Gastroesophageal sphincter (tissue), 4 donors: Measurements from ENCODE around the gene PARN. TPM values are rescaled to one million over a fixed set of nuclear protein-coding genes. Genes with fewer than 3 reads are reported as not detected.
"Not testable (repeated sequence)": the region's sequence is repeated elsewhere in the genome, so short reads cannot be mapped to it uniquely, and the experiment has no call there.

Experiments
- ATAC-seq: fragments of 150-250 bp; one replicate; pipeline ENCODE4 v1.9.1; 2016; ENCODE audit warnings: mild to moderate bottlenecking, moderate library complexity
- H3K27ac ChIP-seq, 4 donors: fragments of 200-600 bp; sonication (generic) in 3 of 4; 1 replicate in 3 of 4; 2 replicates in 1 of 4; pipeline ENCODE4 v1.5.1; 2016 to 2019
- H3K27me3 ChIP-seq: fragments of 200-600 bp; sonication (generic); one replicate; pipeline ENCODE4 v1.5.1; 2019
- H3K36me3 ChIP-seq, 2 donors: fragments of 200-600 bp; sonication (generic); one replicate each; pipeline ENCODE4 v1.5.1; 2019; ENCODE audit warnings: control low read depth in 1 of 2
- H3K4me1 ChIP-seq, 3 donors: fragments of 200-600 bp; sonication (generic); 1 replicate in 2 of 3; 2 replicates in 1 of 3; pipeline ENCODE4 v1.5.1; 2016 to 2019; ENCODE audit warnings: control low read depth in 2 of 3
- H3K4me3 ChIP-seq, 2 donors: fragments of 200-600 bp; sonication (generic); one replicate each; pipeline ENCODE4 v1.5.1; 2019; ENCODE audit warnings: mild to moderate bottlenecking in 1 of 2, moderate library complexity in 1 of 2
- H3K9me3 ChIP-seq, 3 donors: fragments of 200-600 bp; sonication (generic); one replicate each; pipeline ENCODE4 v1.5.1; 2017 to 2019; ENCODE audit warnings: control low read depth in 2 of 3
- CTCF ChIP-seq, 4 experiments: fragments of 200-600 bp in 2 of 4; fragments of 450-650 bp in 2 of 4; sonication (generic) in 1 of 4; IDR thresholded peaks; one replicate each; pipeline ENCODE4 v1.5.1; 2017 to 2019; ENCODE audit warnings: antibody characterized with exemption in 4 of 4, mild to moderate bottlenecking in 2 of 4, moderate library complexity in 2 of 4
- EP300 ChIP-seq: sonication (generic); formaldehyde crosslinking; IDR thresholded peaks from one replicate; pipeline ENCODE4 v1.6.1; 2017; ENCODE audit warnings: antibody characterized with exemption, mild to moderate bottlenecking
- POLR2A ChIP-seq, 2 donors: fragments of 450-650 bp; IDR thresholded peaks; one replicate each; pipeline ENCODE4 v1.6.1; 2017; ENCODE audit warnings: antibody characterized with exemption in 2 of 2, mild to moderate bottlenecking in 2 of 2, moderate library complexity in 1 of 2
- POLR2AphosphoS5 ChIP-seq: sonication (generic); formaldehyde crosslinking; IDR thresholded peaks from one replicate; pipeline ENCODE4 v1.6.1; 2017; ENCODE audit warnings: antibody characterized with exemption
- WGBS, 2 donors: methylation state at CpG; one replicate each; pipeline ENCODE4 v1.1.5; 2018; ENCODE audit warnings: low coverage in 1 of 2; 5-methylcytosine and 5-hydroxymethylcytosine counted together
- total RNA-seq, 4 donors: library from RNA; depleted of rRNA; stranded (reverse); fragments of >200 nt; gene quantifications; one replicate each; pipeline ENCODE4 v1.1.0, GENCODE V29; 2016

Gene PARN
- total RNA-seq, 4 donors from 2014 or later, result 34.9 to 49.7 (median 40.0) TPM

DNA sequence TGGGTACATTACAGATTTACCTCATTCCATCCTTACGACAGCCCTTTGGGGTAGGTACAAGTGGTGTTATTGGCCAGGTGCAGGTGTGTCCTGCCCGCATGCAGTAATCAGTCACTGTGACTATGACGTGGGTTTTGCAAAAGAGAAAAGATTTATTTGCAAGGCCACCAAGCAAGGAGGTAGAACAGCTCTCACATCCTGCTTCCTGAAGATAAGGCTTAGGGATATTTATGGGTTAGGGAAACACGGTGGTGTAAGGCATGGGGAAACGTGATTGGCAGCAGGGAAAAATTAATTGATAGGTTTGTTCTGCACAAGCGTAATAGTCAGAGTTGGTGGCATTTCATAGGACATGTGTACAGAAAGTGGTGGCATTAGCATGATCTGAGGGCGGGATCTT, 214.8 kb downstream of the PARN start:
- 69 to 79% methylated on average over 5 of the region's 7 CpGs for WGBS, 2 donors
- Histone ChIP-seq H3K36me3 (no peaks in the 10 kb centered on the region), H3K4me1 (peaks cover 0 to 10% (median 0%) of the 10 kb centered on the region in 3 donors), H3K9me3 (no peaks in the 10 kb centered on the region), H3K27me3 (no peaks in the 10 kb centered on the region), H3K4me3 (no peak overlapping the region), H3K27ac (no peak overlapping the region)
- TF ChIP-seq POLR2A (IDR thresholded peaks at IDR 0.05) (no peak), CTCF (IDR thresholded peaks at IDR 0.05) (no peak), POLR2AphosphoS5 (no peak)
- no peak for ATAC-seq

DNA sequence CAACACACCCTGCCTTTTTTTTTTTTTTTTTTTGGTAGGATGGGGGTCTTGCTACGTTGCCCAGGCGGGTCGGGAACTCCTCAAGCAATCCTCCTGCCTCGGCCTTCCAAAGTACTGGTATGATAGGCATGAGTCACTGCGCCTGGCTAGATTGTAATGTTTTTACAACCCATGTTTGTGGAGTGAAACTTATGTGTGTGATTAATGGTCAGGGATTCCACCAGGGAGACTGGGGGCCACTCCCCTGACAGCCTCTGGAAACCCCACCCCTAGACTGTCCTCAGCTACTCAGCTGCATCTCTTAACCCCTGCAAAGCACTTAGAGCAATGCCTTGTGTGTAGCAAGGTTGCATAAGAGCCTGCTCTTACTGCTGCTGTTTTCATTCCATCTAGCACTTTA, 220.5 kb downstream of the PARN start:
- Histone ChIP-seq H3K4me3 (no peak overlapping the region), H3K4me1 (no peaks in the 10 kb centered on the region), H3K27ac (no peak overlapping the region), H3K36me3 (no peaks in the 10 kb centered on the region), H3K27me3 (no peaks in the 10 kb centered on the region), H3K9me3 (no peaks in the 10 kb centered on the region)
- peak; percentile 92 for ATAC-seq
- whole genome bisulfite sequencing, 2 donors, result 14 to 29% methylated on average over 4 to 5 of the region's 5 CpGs
- TF ChIP-seq POLR2A (IDR thresholded peaks at IDR 0.05) (no peak), POLR2AphosphoS5 (no peak), CTCF (IDR thresholded peaks at IDR 0.05) (no peak), EP300 (no peak)

GRCh38 chr16:14407786-14408399, 222.2 kb downstream of the PARN start:
- WGBS, 2 donors, result 92 to 100% methylated on average over 1 to 2 of the region's 2 CpGs
- no peak overlapping the region for H3K27ac ChIP-seq
- TF ChIP-seq EP300 (no peak), POLR2AphosphoS5 (no peak), POLR2A (IDR thresholded peaks at IDR 0.05) (no peak), CTCF (IDR thresholded peaks at IDR 0.05) (no peak)
- H3K27me3 ChIP-seq, result no peaks in the 10 kb centered on the region
- no peaks in the 10 kb centered on the region for H3K36me3 ChIP-seq
- H3K4me3 ChIP-seq, result no peak overlapping the region
- no peaks in the 10 kb centered on the region for H3K4me1 ChIP-seq
- ATAC-seq, result no peak
- no peaks in the 10 kb centered on the region for H3K9me3 ChIP-seq

GRCh38 chr16:14405611-14406537, 224.2 kb downstream of the PARN start:
- Histone ChIP-seq H3K27ac (peak overlapping the region in 2 of 4 donors; percentile 22 to 46), H3K36me3 (no peaks in the 10 kb centered on the region), H3K9me3 (no peaks in the 10 kb centered on the region), H3K27me3 (no peaks in the 10 kb centered on the region), H3K4me3 (no peak overlapping the region), H3K4me1 (no peaks in the 10 kb centered on the region)
- peak; percentile 66 for ATAC-seq
- 50 to 84% methylated on average over 4 to 5 of the region's 43 CpGs for WGBS, 2 donors
- TF ChIP-seq CTCF (IDR thresholded peaks at IDR 0.05), result no peak
- TF ChIP-seq POLR2A (IDR thresholded peaks at IDR 0.05), result no peak
- TF ChIP-seq EP300, result no peak
- TF ChIP-seq POLR2AphosphoS5, result no peak

DNA sequence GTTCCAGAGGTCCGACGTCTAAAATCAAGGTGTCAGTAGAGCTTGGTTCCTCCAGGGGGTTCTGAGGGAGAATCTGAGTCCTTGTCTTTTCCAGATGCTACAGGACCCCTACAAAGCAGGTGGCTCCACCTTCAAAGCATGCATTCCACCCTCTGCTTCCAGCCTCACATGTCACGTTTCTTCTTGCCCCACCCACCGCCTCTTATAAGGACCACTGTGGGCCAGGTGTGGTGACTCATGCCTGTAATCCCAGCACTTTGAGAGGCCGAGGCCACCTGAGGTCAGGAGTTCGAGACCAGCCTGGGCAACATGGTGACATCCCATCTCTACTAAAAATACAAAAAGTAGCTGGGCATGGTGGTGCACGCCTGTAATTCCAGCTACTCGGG, 227.1 kb downstream of the PARN start:
- 81% methylated on average over 4 of the region's 8 CpGs; no CpG with 5 or more reads in 1 of the 2 donors for WGBS, 2 donors
- not testable (repeated sequence) for ATAC-seq, H3K9me3 ChIP-seq, H3K4me3 ChIP-seq, H3K27ac ChIP-seq, H3K27me3 ChIP-seq, H3K36me3 ChIP-seq
- peaks cover 0 to 18% (median 13%) of the 10 kb centered on the region in 3 donors for H3K4me1 ChIP-seq

DNA sequence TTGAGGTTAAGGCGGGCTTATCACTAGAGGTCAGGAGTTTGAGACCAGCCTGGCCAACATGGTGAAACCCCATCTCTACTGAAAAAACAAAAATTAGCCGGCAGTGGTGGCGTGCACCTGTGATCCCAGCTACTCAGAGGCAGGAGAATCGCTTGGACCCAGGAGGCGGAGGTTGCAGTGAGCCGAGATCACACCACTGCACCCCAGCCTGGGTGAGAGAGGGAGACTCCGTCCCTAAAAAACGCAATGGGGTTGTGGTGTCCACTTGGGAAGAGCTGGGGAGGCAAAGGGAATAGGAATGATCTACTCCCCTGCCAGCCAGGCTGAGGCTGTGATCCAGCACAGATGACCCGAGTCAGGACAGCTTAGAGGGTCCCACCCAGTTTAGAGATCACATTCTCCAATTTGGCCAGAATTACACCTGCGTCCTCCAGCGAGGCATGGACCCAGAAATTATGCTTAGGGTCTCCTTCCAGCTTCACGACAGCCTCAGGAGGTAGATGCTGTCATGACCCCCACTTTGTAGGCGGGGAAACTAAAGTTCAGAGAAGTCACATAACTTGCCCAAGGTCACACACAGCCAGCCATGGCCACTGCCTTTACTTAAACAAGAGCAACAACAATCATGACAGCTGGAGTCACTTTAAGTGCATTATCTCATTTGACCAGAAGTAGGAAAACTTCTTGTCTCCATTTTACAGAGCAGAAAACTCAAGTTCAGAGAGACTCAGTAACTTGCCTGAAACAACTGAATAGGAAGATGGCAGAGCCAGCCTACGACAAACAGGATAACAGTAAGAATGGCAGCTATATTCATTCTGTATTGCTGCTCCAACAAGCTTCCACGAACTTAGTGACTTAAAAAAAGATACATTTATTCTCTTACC, 227.7 kb downstream of the PARN start:
- 72 to 83% methylated on average over 2 to 8 of the region's 15 CpGs for WGBS, 2 donors
- not testable (repeated sequence) for ATAC-seq, H3K36me3 ChIP-seq, H3K27me3 ChIP-seq, H3K9me3 ChIP-seq, H3K4me3 ChIP-seq
- peak overlapping the region in 1 of 4 donors; percentile 30 for H3K27ac ChIP-seq
- H3K4me1 ChIP-seq, result peaks cover 0 to 18% (median 13%) of the 10 kb centered on the region in 3 donors

DNA sequence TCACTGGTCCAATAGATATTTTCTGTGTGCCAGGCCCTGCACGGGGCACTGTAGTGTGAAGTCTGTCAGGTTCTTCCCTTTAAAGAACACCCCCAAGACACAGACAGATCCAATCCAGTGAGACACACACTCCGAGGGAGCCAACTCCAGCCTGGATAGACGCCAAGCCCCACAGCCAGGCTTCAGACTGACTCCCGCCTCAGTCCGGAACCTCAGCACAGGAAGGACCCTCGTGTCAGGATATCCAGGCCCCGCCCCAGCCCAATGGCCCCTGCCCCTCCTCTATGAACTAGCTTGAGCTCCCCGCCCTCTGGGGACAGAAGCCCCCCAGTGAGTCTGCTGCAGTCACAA, 228.4 kb downstream of the PARN start:
- not testable (repeated sequence) for H3K4me3 ChIP-seq, ATAC-seq, H3K9me3 ChIP-seq, H3K27me3 ChIP-seq, H3K36me3 ChIP-seq
- no CpG with 5 or more reads among the region's 8 CpGs for WGBS, 2 donors
- H3K27ac ChIP-seq, result peak overlapping the region in 1 of 4 donors; percentile 30
- peaks cover 0 to 18% (median 13%) of the 10 kb centered on the region in 3 donors for H3K4me1 ChIP-seq
